Stimulated activated CD4-positive, alpha-beta T cell treated with anti-CD3 and anti-CD28 coated beads, Interleukin-2, amount 100 ng/mL, for 48 hours (primary cell): ENCODE results near the gene GOLPH3L.
"Not testable (repeated sequence)": the region's sequence is repeated elsewhere in the genome, so short reads cannot be mapped to it uniquely, and the experiment has no call there.

Source experiments
- DNase-seq, 2 donors: peaks; one replicate each; pipeline ENCODE4 v3.0.0-alpha.2; 2020

GOLPH3L gene

GRCh38 chr1:150613061-150613920 is 83.7 kb downstream of the GOLPH3L start:
- DNase-seq, result no peak

DNA sequence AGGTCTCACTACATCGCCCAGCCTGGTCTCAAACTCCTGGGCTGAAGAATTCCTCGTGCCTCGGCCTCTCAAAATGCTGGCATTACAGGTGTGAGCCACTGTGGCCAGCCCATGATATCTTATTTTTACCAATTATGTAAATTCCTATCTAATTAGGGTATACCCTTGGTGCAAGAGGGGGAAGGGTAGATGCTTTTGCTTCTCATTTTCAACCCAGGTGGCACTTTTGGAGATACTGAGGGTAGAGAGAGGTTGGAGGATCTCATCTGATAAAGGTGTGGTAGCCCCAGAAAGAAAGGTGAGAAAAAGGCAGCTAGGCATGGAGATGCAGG is 85.0 kb downstream of the GOLPH3L start:
- no peak for DNase-seq

DNA sequence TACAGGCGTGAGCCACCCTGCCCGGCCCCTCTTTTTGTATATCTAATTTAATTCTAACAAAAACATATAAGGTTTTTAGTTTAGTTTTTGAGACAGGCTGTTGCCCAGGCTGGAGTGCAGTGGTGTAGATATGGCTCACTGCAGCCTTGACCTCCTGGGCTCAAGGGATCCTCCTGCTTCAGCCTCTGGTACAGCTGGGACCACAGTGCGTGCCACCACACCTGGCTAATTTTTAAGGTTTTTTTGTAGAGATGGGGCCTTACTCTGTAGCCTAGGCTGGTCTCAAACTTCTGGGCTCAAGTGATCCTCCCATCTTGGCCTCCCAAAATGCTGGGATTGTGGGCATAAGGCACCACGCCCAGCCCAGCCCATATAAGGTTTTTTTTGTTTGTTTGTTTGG is 86.4 kb downstream of the GOLPH3L start:
- DNase-seq, result no peak

DNA sequence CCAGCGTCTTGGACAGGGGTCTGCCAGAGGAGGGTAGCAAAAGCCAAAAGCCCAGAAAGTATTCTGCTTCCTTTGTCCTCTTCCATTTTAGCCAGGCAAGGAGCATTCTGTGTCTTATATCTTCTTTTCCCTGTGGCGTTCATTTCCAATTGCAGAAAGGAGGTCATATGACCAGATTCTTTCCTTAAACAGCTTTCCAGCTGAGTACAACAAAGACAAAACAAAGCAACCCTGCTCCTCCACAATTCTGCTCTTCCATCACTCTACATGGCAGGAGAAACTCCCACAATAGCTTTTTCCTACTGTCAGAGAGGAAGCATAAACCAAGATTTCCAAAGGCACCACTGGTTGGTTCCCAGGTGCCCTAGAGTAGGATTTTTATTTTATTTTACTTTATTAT is 87.2 kb downstream of the GOLPH3L start:
- DNase-seq, result no peak

- no peak for DNase-seq
Observed at GRCh38 chr1:150606463-150607142, 90.4 kb downstream of the GOLPH3L start.

- not testable (repeated sequence) for DNase-seq
Observed at GRCh38 chr1:150605451-150605731, 91.6 kb downstream of the GOLPH3L start.

DNA sequence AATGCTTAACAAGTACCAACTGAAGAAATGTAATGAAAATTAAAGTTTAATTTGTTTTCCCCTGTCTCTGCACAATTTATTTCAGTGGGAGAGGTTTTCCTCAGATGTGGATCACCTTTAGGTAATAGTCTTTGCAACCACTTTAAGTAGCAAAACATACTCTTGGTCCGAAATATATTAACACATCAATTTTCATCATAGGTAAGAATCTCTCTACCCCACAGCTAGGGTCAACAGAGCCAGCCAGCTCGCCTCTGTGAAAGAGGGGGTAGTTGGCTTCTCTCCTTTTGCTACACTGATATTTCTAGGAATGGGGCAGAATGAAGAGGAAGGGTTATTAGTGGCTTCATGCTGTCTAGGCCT is 92.7 kb downstream of the GOLPH3L start:
- no peak for DNase-seq

DNA sequence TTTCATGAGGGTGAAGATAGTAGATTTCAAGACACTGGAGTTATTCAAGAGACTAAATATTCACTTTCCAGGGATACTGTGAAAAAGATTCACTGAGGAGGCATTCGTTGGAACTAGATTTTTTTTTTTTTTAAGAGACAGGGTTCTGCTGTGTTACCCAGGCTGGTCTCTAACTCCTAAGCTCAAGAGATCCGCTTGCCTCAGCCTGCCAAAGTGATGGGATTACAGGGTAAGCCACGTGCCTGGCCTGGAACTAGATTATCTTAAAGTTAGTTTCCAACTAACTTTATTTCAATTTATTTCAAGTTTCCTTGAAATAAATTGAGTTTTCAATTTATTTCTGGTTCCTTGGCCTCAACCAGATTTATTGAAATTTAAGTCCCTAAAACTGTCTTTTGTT is 93.2 kb downstream of the GOLPH3L start:
- no peak for DNase-seq

DNA sequence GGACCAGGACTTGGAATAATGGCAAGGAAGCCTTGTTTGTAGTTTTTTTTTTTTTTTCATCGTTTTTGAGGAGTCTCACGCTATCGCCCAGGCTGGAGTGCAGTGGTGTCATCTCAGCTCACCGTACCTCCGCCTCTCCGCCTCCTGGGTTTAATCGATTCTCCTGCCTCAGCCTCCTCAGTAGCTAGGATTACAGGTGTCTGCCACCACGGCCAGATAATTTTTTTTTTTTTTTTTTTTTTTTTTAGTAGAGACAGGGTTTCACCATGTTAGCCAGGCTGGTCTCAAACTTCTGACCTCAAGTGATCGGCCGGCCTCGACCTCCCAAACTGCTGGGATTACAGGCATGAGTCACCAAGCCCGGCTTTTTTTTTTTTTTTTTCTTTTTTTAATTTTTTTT is 94.6 kb downstream of the GOLPH3L start:
- DNase-seq, result not testable (repeated sequence)

DNA sequence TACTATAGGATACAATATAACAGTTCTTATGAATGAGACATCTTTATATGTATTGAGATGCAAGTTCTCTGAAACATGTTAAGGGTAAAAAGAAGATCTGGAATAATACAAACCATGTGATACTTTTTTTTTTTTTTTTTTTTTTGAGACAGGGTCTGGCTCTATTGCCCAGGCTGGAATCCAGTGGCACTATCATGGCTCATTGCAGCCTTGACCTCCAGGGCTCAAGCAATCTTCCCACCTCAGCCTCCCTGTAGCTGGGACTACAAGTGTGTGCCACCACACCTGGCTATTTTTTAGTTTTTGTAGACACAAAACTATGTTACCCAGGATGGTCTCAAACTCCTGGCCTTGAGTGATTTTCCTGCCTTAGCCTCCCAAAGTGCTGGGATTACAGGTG is 95.4 kb downstream of the GOLPH3L start:
- no peak for DNase-seq

DNA sequence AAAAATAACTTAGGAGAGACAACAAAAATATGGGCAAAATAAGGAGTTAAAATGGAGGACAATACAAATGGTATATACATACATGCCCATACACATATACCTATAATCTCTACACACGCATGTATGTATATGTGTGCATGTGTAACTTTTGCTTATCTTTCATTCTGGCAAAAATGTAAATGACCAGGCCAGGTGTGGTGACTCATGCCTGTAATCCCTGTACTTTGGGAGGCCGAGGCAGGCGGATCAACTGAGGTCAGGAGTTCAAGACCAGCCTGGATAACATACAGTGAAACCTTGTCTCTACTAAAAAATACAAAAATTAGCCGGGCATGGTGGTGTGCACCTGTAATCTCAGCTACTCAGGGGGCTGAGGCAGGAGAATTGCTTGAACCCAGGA is 98.6 kb downstream of the GOLPH3L start:
- DNase-seq, result not testable (repeated sequence)

DNA sequence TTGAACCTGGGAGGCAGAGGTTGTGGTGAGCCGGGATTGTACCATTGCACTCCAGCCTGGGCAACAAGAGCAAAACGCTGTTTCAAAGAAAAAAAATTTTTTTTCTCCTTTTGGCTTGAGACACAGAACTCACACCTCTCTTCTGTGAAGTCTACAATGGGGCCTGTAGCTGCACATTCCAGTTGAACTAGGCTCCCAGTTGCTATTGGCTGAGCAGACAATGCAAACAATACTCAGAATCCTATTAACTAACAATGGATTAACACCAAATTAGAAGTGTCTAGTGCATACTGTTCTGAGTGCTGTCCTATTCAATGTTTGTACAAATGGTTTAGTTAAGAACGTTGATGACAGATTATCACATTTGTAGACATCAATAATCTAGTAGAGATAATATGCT is 100.0 kb downstream of the GOLPH3L start:
- DNase-seq, result no peak
